Astrocyte (in vitro differentiated cells and primary cell): Measurements from ENCODE around the gene TMBIM1. TPM values are rescaled to one million over a fixed set of nuclear protein-coding genes. Genes with fewer than 3 reads are reported as not detected.

Experiments used
- DNase-seq: peaks from one replicate; pipeline ENCODE4 v3.0.0-alpha.2; 2010; ENCODE audit warnings: low read depth
- FAIRE-seq: peaks from 2 replicates; lab custom pipeline; 2011; peaks lifted over from hg19 to GRCh38; lab: Jason Lieb, UNC
- H2AFZ ChIP-seq: 2 replicates; pipeline ENCODE4 v1.6.0; 2012; ENCODE audit warnings: low read depth, low read length, inconsistent platforms
- H3K27ac ChIP-seq: 2 replicates; pipeline ENCODE4 v1.5.1; 2011; ENCODE audit warnings: low read depth, low read length, inconsistent platforms
- H3K27me3 ChIP-seq: 2 replicates; pipeline ENCODE4 v1.6.0; 2011; ENCODE audit warnings: low read length, inconsistent platforms; ENCODE audit not compliant: insufficient read depth
- H3K36me3 ChIP-seq: 2 replicates; pipeline ENCODE4 v1.5.1; 2011; ENCODE audit warnings: low read length, inconsistent platforms; ENCODE audit not compliant: insufficient read depth
- H3K4me1 ChIP-seq: 2 replicates; pipeline ENCODE4 v1.5.1; 2011; ENCODE audit warnings: low read length, inconsistent platforms; ENCODE audit not compliant: insufficient read depth
- H3K4me2 ChIP-seq: 2 replicates; pipeline ENCODE4 v1.6.0; 2012; ENCODE audit warnings: low read length, inconsistent platforms
- H3K4me3 ChIP-seq: 2 replicates; pipeline ENCODE4 v1.5.1; 2011; ENCODE audit warnings: low read depth, mild to moderate bottlenecking, low read length, inconsistent platforms; ENCODE audit not compliant: insufficient read depth
- H3K79me2 ChIP-seq: 2 replicates; pipeline ENCODE4 v1.6.0; 2012; ENCODE audit warnings: mild to moderate bottlenecking, low read length, inconsistent platforms; ENCODE audit not compliant: insufficient read depth
- H3K9ac ChIP-seq: 2 replicates; pipeline ENCODE4 v1.6.0; 2012; ENCODE audit warnings: mild to moderate bottlenecking, low read length, inconsistent platforms
- H3K9me3 ChIP-seq: 2 replicates; pipeline ENCODE4 v1.5.1; 2012; ENCODE audit warnings: low read depth, mild to moderate bottlenecking, low read length, inconsistent platforms; ENCODE audit not compliant: insufficient read depth
- H4K20me1 ChIP-seq: 2 replicates; pipeline ENCODE4 v1.6.0; 2012; ENCODE audit warnings: low read length, inconsistent platforms; ENCODE audit not compliant: insufficient read depth
- H3K27ac Mint-ChIP-seq: one replicate; pipeline ENCODE4 v1.8.0; 2021; ENCODE audit warnings: mild to moderate bottlenecking, mixed read lengths; ENCODE audit not compliant: unreplicated experiment
- H3K27me3 Mint-ChIP-seq: one replicate; pipeline ENCODE4 v1.8.0; 2021; ENCODE audit warnings: low read depth, mixed read lengths; ENCODE audit not compliant: unreplicated experiment
- H3K36me3 Mint-ChIP-seq: one replicate; pipeline ENCODE4 v1.8.0; 2021; ENCODE audit warnings: low read depth, mixed read lengths; ENCODE audit not compliant: unreplicated experiment
- H3K4me1 Mint-ChIP-seq: one replicate; pipeline ENCODE4 v1.8.0; 2021; ENCODE audit warnings: low read depth, mixed read lengths; ENCODE audit not compliant: unreplicated experiment
- H3K4me3 Mint-ChIP-seq: one replicate; pipeline ENCODE4 v1.8.0; 2021; ENCODE audit warnings: mild to moderate bottlenecking, moderate library complexity, mixed read lengths; ENCODE audit not compliant: unreplicated experiment
- H3K9me3 Mint-ChIP-seq: one replicate; pipeline ENCODE4 v1.8.0; 2021; ENCODE audit warnings: mild to moderate bottlenecking, mixed read lengths; ENCODE audit not compliant: unreplicated experiment
- CTCF ChIP-seq: IDR thresholded peaks from 2 replicates; pipeline ENCODE4 v1.5.1; 2011; ENCODE audit warnings: low read depth, mild to moderate bottlenecking, inconsistent platforms, low read length, moderate library complexity; ENCODE audit not compliant: insufficient read depth
- EZH2 ChIP-seq: IDR thresholded peaks from 2 replicates; pipeline ENCODE4 v1.6.1; 2012; ENCODE audit warnings: mild to moderate bottlenecking, low read length, inconsistent platforms; ENCODE audit not compliant: insufficient read depth
- total RNA-seq: library from RNA; stranded (reverse); gene quantifications from 2 replicates; pipeline ENCODE4 v1.2.1, GENCODE V29; 2021

The TMBIM1 gene
- total RNA-seq, 1 donor from 2014 or later = 37.2 TPM

GRCh38 chr2:218252509-218253231, 39.6 kb downstream of the TMBIM1 start:
- peaks cover 85% of the 10 kb centered on the region for H4K20me1 ChIP-seq
- H3K27me3 Mint-ChIP-seq = no peaks in the 10 kb centered on the region
- no peak for TF ChIP-seq EZH2
- TF ChIP-seq CTCF = no peak
- peak overlapping the region; percentile 1 for H3K27ac ChIP-seq
- H3K4me3 ChIP-seq = no peak overlapping the region
- H3K27ac Mint-ChIP-seq = no peak overlapping the region
- H3K36me3 ChIP-seq = peaks cover 82% of the 10 kb centered on the region
- peaks cover 41% of the 10 kb centered on the region for H3K36me3 Mint-ChIP-seq
- H3K9ac ChIP-seq = peak overlapping the region; percentile 46
- H2AFZ ChIP-seq = no peak overlapping the region
- peaks cover 25% of the 10 kb centered on the region for H3K79me2 ChIP-seq
- no peak overlapping the region for H3K4me2 ChIP-seq
- FAIRE-seq = no peak
- H3K4me1 Mint-ChIP-seq = peaks cover 28% of the 10 kb centered on the region
- peaks cover 6% of the 10 kb centered on the region for H3K4me1 ChIP-seq
- DNase-seq = peak; percentile 36
- no peaks in the 10 kb centered on the region for H3K9me3 Mint-ChIP-seq
- H3K27me3 ChIP-seq = no peaks in the 10 kb centered on the region
- no peaks in the 10 kb centered on the region for H3K9me3 ChIP-seq
- peak overlapping the region; percentile 40 for H3K4me3 Mint-ChIP-seq

- H3K36me3 Mint-ChIP-seq = peaks cover 44% of the 10 kb centered on the region
- Histone ChIP-seq H3K27ac (no peak overlapping the region), H2AFZ (no peak overlapping the region), H3K4me2 (no peak overlapping the region), H3K4me3 (no peak overlapping the region), H3K79me2 (peaks cover 41% of the 10 kb centered on the region), H3K27me3 (no peaks in the 10 kb centered on the region), H3K4me1 (peaks cover 8% of the 10 kb centered on the region), H4K20me1 (peaks cover 90% of the 10 kb centered on the region), H3K9me3 (no peaks in the 10 kb centered on the region), H3K36me3 (peaks cover 83% of the 10 kb centered on the region), H3K9ac (no peak overlapping the region)
- peaks cover 31% of the 10 kb centered on the region for H3K4me1 Mint-ChIP-seq
- FAIRE-seq = no peak
- H3K4me3 Mint-ChIP-seq = no peak overlapping the region
- no peaks in the 10 kb centered on the region for H3K9me3 Mint-ChIP-seq
- H3K27me3 Mint-ChIP-seq = no peaks in the 10 kb centered on the region
- peak overlapping the region; percentile 34 for H3K27ac Mint-ChIP-seq
- TF ChIP-seq EZH2 = no peak
- no peak for TF ChIP-seq CTCF
- no peak for DNase-seq
These were observed 42.6 kb downstream of the TMBIM1 start for GRCh38 chr2:218249691-218250090.

GRCh38 chr2:218245214-218245613, 47.1 kb downstream of the TMBIM1 start:
- H3K9me3 Mint-ChIP-seq = no peaks in the 10 kb centered on the region
- Histone ChIP-seq H3K4me3 (no peak overlapping the region), H3K4me1 (peaks cover 4% of the 10 kb centered on the region), H3K27ac (no peak overlapping the region), H4K20me1 (peaks cover 90% of the 10 kb centered on the region), H2AFZ (no peak overlapping the region), H3K4me2 (no peak overlapping the region), H3K9me3 (no peaks in the 10 kb centered on the region), H3K9ac (no peak overlapping the region), H3K27me3 (no peaks in the 10 kb centered on the region), H3K36me3 (peaks cover 85% of the 10 kb centered on the region), H3K79me2 (peaks cover 57% of the 10 kb centered on the region)
- H3K4me3 Mint-ChIP-seq = no peak overlapping the region
- no peak for TF ChIP-seq EZH2
- no peak for TF ChIP-seq CTCF
- FAIRE-seq (no peak), DNase-seq (no peak)
- peaks cover 28% of the 10 kb centered on the region for H3K4me1 Mint-ChIP-seq
- peaks cover 38% of the 10 kb centered on the region for H3K36me3 Mint-ChIP-seq
- no peaks in the 10 kb centered on the region for H3K27me3 Mint-ChIP-seq
- H3K27ac Mint-ChIP-seq = peak overlapping the region; percentile 48
